K562 (cell line): ENCODE results near the gene HPS1. TPM values are rescaled to one million over a fixed set of nuclear protein-coding genes. Genes with fewer than 3 reads are reported as not detected.

ENCODE experiments used
- microRNA counts: library from miRNA; unstranded; fragments of <30 nt; microRNA quantifications from one replicate; lab custom pipeline; 2016
- microRNA-seq: library from miRNA; unstranded; fragments of <30 nt; microRNA quantifications from one replicate; pipeline ENCODE4, GENCODE V29; 2018; ENCODE audit warnings: borderline microRNAs expressed
- polyA plus RNA-seq, 8 experiments: library from polyadenylated mRNA; depleted of rRNA in 4 of 8; stranded (reverse) in 5 of 8; unstranded in 3 of 8; fragments of >200 nt; fragmentation: Nextera tagmentation in 2 of 8; fragmentation: Illumina TruSeq in 1 of 8; extraction: Ambion mirVana in 2 of 8; extraction: Trizol in 1 of 8; gene quantifications; 2 replicates each; pipeline versions ENCODE4 v1.2.1 to v1.2.3, GENCODE V29; 2011 to 2014; ENCODE audit warnings: inconsistent platforms in 1 of 8, missing spikeins in 1 of 8
- small RNA-seq: library from RNA; depleted of rRNA; stranded (forward); fragments of <200 nt; gene quantifications from one replicate; pipeline ENCODE3, GENCODE V24; 2014
- total RNA-seq, 7 experiments: library from RNA; depleted of rRNA in 6 of 7; stranded (reverse); fragments of >200 nt in 6 of 7; fragmentation: Illumina TruSeq in 2 of 7; extraction: Trizol in 2 of 7; gene quantifications; 2 replicates each; pipeline versions ENCODE4 v1.2.1 to v1.2.3, GENCODE V29; 2011 to 2021; ENCODE audit warnings: low replicate concordance in 1 of 7

HPS1 gene
- total and polyA plus RNA-seq, 9 of the 15 experiments (the other 6 are each of a cell fraction or from before 2014, with no cell fraction given): 18.1 to 43.6 (median 26.3) TPM

MicroRNAs within 50 kb of the gene (microRNA counts, 767-probe panel; counts per million panel counts)
- not detected for microRNA hsa-miR-1287 (lab: Ali Mortazavi, UCI)

Small RNA genes within 50 kb of the gene (microRNA-seq; reads per million reads assigned to microRNA genes)
- gene MIR1287 (2.9 reads per million, percentile 35 among the genes with 10 or more reads in this experiment), gene MIR4685 (0.36 reads per million)

Small RNA genes within 50 kb of the gene (small RNA-seq; reads per million reads assigned to genes)
- gene MIR4685: not detected

Other genes starting within 250 kb of the HPS1 start
- 0.04 and 0.09 TPM in 2 replicates for gene LOXL4, start 178.7 kb downstream of the HPS1 start, total RNA-seq (2014; rRNA removed)
- gene LOXL4, start 178.7 kb downstream of the HPS1 start, total RNA-seq (2014; rRNA removed; fragmentation: Illumina TruSeq; extraction: Trizol): 0.06 TPM in 1 of 2 replicates, not detected in the other
- gene LOXL4, start 178.7 kb downstream of the HPS1 start, total RNA-seq (2015; rRNA removed; fragmentation: Illumina TruSeq; extraction: Trizol): not detected in 2 replicates
- 0.04 and 0.13 TPM in 2 replicates for gene LOXL4, start 178.7 kb downstream of the HPS1 start, total RNA-seq (2021)
- gene LOXL4, start 178.7 kb downstream of the HPS1 start, polyA plus RNA-seq (2011; rRNA removed): 0.35 and 0.39 TPM in 2 replicates
- 0.03 and 0.04 TPM in 2 replicates for gene LOXL4, start 178.7 kb downstream of the HPS1 start, polyA plus RNA-seq (2014; fragmentation: Illumina TruSeq; extraction: Trizol)
- under 1 TPM in 1 of 2 experiments, not detected in 1; 0.04 TPM for gene LOXL4, start 178.7 kb downstream of the HPS1 start, polyA plus RNA-seq (2014; fragmentation: Nextera tagmentation; extraction: Ambion mirVana)
- 0.05 and 0.07 TPM in 2 replicates for gene LOXL4, start 178.7 kb downstream of the HPS1 start, polyA plus RNA-seq (2014; rRNA removed)
- gene PYROXD2, start 31.8 kb downstream of the HPS1 start, total RNA-seq (2014; rRNA removed): 0.14 TPM in 1 of 2 replicates, not detected in the other
- gene PYROXD2, start 31.8 kb downstream of the HPS1 start, total RNA-seq (2014; rRNA removed; fragmentation: Illumina TruSeq; extraction: Trizol): 0.15 TPM in 1 of 2 replicates, not detected in the other
- gene PYROXD2, start 31.8 kb downstream of the HPS1 start, total RNA-seq (2015; rRNA removed; fragmentation: Illumina TruSeq; extraction: Trizol): 0.83 TPM in 1 of 2 replicates, not detected in the other
- gene PYROXD2, start 31.8 kb downstream of the HPS1 start, total RNA-seq (2021): 0.58 and 1.0 TPM in 2 replicates
- gene PYROXD2, start 31.8 kb downstream of the HPS1 start, polyA plus RNA-seq (2011; rRNA removed): 1.4 and 2.1 TPM in 2 replicates
- gene PYROXD2, start 31.8 kb downstream of the HPS1 start, polyA plus RNA-seq (2014; fragmentation: Illumina TruSeq; extraction: Trizol): 0.36 TPM in 1 of 2 replicates, not detected in the other
- under 1 TPM; 0.56 to 0.67 TPM for gene PYROXD2, start 31.8 kb downstream of the HPS1 start, polyA plus RNA-seq (2014; fragmentation: Nextera tagmentation; extraction: Ambion mirVana)
- 0.09 and 0.64 TPM in 2 replicates for gene PYROXD2, start 31.8 kb downstream of the HPS1 start, polyA plus RNA-seq (2014; rRNA removed)